ENCODE measurements around the gene RGS6.
A peak's percentile ranks its signal among the peaks of the same experiment; 100 is the strongest.

Gene RGS6

DNA sequence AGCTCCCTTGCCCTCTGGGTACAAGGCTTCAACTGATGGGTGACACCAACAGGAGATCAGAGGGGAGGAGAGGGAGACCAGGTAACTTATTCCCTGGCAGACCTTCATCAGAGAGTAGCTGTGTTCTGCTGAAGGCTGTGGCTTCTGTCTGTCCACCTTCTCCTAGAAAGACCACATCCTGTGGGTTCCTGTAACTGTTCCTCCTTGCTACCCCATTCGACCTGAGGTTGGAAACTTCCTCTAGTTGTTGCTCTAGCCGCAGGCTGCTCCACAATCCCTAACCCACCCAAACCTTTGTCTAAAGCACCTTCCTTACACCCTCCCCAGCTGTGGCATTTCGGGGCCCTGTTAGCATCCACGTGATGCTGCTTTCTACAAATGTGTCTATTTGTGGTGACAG, 507.5 kb downstream of the RGS6 start:
- H3K27me3 ChIP-seq (replicated peaks; ENCODE audit: control insufficient read depth, insufficient read depth, low read length): no peaks in the 10 kb centered on the region
- no peak overlapping the region for H3K4me3 ChIP-seq (replicated peaks; ENCODE audit: low read depth, low read length)
- TF ChIP-seq, protein P1, sequence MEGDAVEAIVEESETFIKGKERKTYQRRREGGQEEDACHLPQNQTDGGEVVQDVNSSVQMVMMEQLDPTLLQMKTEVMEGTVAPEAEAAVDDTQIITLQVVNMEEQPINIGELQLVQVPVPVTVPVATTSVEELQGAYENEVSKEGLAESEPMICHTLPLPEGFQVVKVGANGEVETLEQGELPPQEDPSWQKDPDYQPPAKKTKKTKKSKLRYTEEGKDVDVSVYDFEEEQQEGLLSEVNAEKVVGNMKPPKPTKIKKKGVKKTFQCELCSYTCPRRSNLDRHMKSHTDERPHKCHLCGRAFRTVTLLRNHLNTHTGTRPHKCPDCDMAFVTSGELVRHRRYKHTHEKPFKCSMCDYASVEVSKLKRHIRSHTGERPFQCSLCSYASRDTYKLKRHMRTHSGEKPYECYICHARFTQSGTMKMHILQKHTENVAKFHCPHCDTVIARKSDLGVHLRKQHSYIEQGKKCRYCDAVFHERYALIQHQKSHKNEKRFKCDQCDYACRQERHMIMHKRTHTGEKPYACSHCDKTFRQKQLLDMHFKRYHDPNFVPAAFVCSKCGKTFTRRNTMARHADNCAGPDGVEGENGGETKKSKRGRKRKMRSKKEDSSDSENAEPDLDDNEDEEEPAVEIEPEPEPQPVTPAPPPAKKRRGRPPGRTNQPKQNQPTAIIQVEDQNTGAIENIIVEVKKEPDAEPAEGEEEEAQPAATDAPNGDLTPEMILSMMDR (IDR thresholded peaks at IDR 0.05; ENCODE audit: insufficient read depth, low read length, poor library complexity, severe bottlenecking): no peak
- no peaks in the 10 kb centered on the region for H3K36me3 ChIP-seq (ENCODE audit: control insufficient read depth, insufficient read depth, low read length)
- DNase-seq (ENCODE audit: extremely low read depth, insufficient read length): no peak

DNA sequence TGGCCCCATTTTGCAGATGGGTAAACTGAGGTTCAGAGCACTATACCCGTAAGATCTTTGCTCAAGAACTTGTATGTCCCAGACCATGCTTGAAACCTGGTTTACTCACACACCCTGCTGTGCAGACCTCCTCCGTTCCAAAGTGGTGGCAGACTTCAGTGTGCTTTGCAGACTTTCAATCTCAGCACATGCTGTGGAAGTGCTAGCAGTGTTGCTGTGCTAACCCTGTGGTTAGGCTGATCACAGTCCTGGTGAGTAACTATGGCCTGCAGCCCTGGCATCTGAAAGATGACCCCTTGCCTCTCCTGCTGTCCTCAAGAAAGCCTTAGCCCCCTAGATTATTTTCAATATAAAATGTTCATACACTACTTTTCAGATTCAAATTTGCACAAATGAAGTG, 511.0 kb downstream of the RGS6 start:
- TF ChIP-seq, protein P1 (IDR thresholded peaks at IDR 0.05; ENCODE audit: insufficient read depth, low read length, poor library complexity, severe bottlenecking): no peak
- DNase-seq (ENCODE audit: extremely low read depth, insufficient read length): no peak
- H3K36me3 ChIP-seq (ENCODE audit: control insufficient read depth, insufficient read depth, low read length): no peaks in the 10 kb centered on the region
- no peaks in the 10 kb centered on the region for H3K27me3 ChIP-seq (replicated peaks; ENCODE audit: control insufficient read depth, insufficient read depth, low read length)
- H3K4me3 ChIP-seq (replicated peaks; ENCODE audit: low read depth, low read length): no peak overlapping the region

DNA sequence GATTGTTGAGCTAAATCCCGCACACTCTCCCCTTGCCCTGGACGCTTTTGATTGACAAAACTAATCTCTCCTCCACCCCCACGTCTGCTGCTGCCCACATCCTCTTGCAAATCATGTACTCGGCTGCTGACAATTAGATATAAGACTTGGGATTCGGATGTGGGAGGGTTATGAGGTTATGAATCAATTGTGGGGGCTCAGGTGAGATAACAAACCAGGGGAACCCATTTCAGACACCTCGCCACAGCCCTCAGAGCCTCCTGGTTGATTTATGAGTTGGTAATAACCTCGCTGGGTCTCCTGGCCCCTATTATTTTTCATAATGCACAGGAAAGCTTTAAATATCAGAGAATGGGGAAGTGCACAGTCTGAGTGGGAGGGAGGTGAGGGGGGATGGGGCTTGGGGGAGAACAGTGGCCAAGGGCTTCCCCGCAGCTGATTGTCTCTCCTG, 511.8 kb downstream of the RGS6 start:
- Histone ChIP-seq H3K27me3 (replicated peaks; ENCODE audit: control insufficient read depth, insufficient read depth, low read length) (no peaks in the 10 kb centered on the region), H3K36me3 (ENCODE audit: control insufficient read depth, insufficient read depth, low read length) (no peaks in the 10 kb centered on the region), H3K4me3 (replicated peaks; ENCODE audit: low read depth, low read length) (no peak overlapping the region)
- peak; percentile 49 for DNase-seq (ENCODE audit: extremely low read depth, insufficient read length)
- TF ChIP-seq, protein P1 (IDR thresholded peaks at IDR 0.05; ENCODE audit: insufficient read depth, low read length, poor library complexity, severe bottlenecking): no peak

DNA sequence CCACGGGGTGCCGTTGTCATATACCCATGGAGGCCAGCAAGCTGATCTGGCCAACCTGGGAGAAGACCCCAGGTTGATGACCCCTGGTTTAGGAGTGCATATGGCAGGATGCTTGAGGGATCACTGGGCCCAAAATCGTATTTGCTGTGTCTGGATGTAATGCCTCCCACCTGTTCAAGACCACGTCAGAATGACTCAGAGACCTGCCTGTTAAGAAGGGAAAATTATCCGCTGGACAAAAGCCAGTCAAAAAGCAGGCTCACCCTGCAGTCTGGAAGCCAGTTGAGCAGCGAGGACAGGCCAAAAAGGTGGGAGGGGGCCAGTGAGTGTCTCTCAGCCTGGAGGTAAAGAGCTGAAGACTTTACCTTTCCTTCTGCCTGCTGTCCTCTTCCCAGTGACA, 512.5 kb downstream of the RGS6 start:
- TF ChIP-seq, protein P1 (IDR thresholded peaks at IDR 0.05; ENCODE audit: insufficient read depth, low read length, poor library complexity, severe bottlenecking): no peak
- Histone ChIP-seq H3K27me3 (replicated peaks; ENCODE audit: control insufficient read depth, insufficient read depth, low read length) (no peaks in the 10 kb centered on the region), H3K36me3 (ENCODE audit: control insufficient read depth, insufficient read depth, low read length) (no peaks in the 10 kb centered on the region), H3K4me3 (replicated peaks; ENCODE audit: low read depth, low read length) (no peak overlapping the region)
- DNase-seq (ENCODE audit: extremely low read depth, insufficient read length): no peak

DNA sequence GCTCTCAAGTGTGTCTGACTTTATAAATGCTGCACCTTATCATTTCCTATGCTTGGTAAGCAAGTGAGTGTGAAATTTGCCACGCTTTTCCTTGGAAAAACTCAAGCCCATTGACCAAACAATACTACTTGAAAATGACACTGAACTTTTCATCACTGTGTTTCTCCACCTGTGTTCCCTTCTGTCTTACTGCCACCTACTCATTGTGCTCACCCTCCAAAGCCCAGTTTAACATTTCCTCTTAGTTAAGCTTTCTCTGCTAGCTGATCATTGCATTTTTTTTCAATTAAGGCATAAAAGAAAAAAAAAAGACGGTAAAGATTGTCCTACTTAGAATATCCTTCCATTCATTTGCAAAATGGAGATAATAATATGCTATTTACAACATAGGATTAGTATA, 516.0 kb downstream of the RGS6 start:
- Histone ChIP-seq H3K27me3 (replicated peaks; ENCODE audit: control insufficient read depth, insufficient read depth, low read length) (no peaks in the 10 kb centered on the region), H3K36me3 (ENCODE audit: control insufficient read depth, insufficient read depth, low read length) (no peaks in the 10 kb centered on the region), H3K4me3 (replicated peaks; ENCODE audit: low read depth, low read length) (no peak overlapping the region)
- no peak for DNase-seq (ENCODE audit: extremely low read depth, insufficient read length)
- TF ChIP-seq, protein P1 (IDR thresholded peaks at IDR 0.05; ENCODE audit: insufficient read depth, low read length, poor library complexity, severe bottlenecking): no peak

DNA sequence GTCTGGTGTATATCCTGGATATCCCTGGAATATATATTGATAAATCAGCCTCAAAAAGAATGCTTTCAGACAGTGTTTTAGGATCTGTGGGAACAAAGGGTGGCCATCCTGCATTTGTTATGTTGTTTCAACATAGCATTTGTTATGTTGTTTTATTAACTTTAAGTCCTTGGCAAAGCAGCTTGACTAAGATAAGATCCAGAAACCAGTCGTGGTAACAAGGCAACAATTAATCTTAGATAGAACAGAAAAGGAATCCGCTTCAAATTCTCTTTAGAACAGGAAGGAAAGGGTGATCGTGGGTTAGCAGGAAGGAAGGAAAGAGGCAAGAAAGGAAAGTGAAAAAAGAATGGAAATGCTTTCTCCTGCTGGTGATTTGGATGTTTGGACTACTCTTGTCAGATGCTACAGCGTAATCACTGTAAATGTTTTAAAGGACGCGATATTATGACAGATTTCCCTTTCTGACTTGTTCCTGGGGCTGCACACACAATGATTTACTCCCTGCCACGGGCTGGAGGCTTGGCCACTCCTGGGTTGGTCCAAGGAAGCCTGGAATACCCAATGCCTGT, 518.3 kb downstream of the RGS6 start:
- no peaks in the 10 kb centered on the region for H3K36me3 ChIP-seq (ENCODE audit: control insufficient read depth, insufficient read depth, low read length)
- no peaks in the 10 kb centered on the region for H3K27me3 ChIP-seq (replicated peaks; ENCODE audit: control insufficient read depth, insufficient read depth, low read length)
- H3K4me3 ChIP-seq (replicated peaks; ENCODE audit: low read depth, low read length): no peak overlapping the region
- TF ChIP-seq, protein P1 (IDR thresholded peaks at IDR 0.05; ENCODE audit: insufficient read depth, low read length, poor library complexity, severe bottlenecking): no peak
- no peak for DNase-seq (ENCODE audit: extremely low read depth, insufficient read length)
